GM23338 (cell line): ENCODE results near the gene KRTAP5-3.

Experiments
- CREB1 ChIP-seq: fragments of 250-450 bp; sonication (Bioruptor Pico); IDR thresholded peaks from 2 replicates; pipeline ENCODE4 v1.5.0; 2020; ENCODE audit warnings: low read depth, mild to moderate bottlenecking, moderate library complexity
- CTCF ChIP-seq, 2 experiments: fragments of 200-600 bp in 1 of 2; sonication (generic) in 1 of 2; conservative IDR thresholded peaks; 2 replicates each; pipeline versions ENCODE4 v1.5.1 to v1.6.1; 2016 to 2017; ENCODE audit warnings: antibody characterized with exemption in 2 of 2, low read depth in 2 of 2, mild to moderate bottlenecking in 2 of 2, moderate library complexity in 1 of 2
- ETS1 ChIP-seq: IDR thresholded peaks from 2 replicates; pipeline ENCODE4 v1.6.1; 2016; ENCODE audit warnings: antibody characterized with exemption
- EZH2 ChIP-seq: fragments of 200-600 bp; sonication (generic); IDR thresholded peaks from one replicate; pipeline ENCODE4 v1.8.0; 2017; ENCODE audit warnings: antibody characterized with exemption, mild to moderate bottlenecking, low read depth; ENCODE audit not compliant: unreplicated experiment
- EZH2phosphoT487 ChIP-seq: fragments of 200-600 bp; sonication (generic); IDR thresholded peaks from one replicate; pipeline ENCODE4 v1.8.1; 2018; ENCODE audit warnings: antibody characterized with exemption; ENCODE audit not compliant: unreplicated experiment
- JUNB ChIP-seq: IDR thresholded peaks from one replicate; pipeline ENCODE4 v1.6.1; 2016; ENCODE audit warnings: antibody characterized with exemption; ENCODE audit not compliant: unreplicated experiment
- NANOG ChIP-seq: IDR thresholded peaks from 2 replicates; pipeline ENCODE4 v1.6.1; 2016; ENCODE audit warnings: antibody characterized with exemption, borderline replicate concordance
- POLR2AphosphoS5 ChIP-seq: IDR thresholded peaks from 2 replicates; pipeline ENCODE4 v1.6.1; 2016; ENCODE audit warnings: antibody characterized with exemption, low read depth
- REST ChIP-seq: IDR thresholded peaks from one replicate; pipeline ENCODE4 v1.6.1; 2018; ENCODE audit warnings: antibody characterized with exemption; ENCODE audit not compliant: unreplicated experiment
- STAT1 ChIP-seq: IDR thresholded peaks from one replicate; pipeline ENCODE4 v1.6.1; 2016; ENCODE audit warnings: antibody characterized with exemption; ENCODE audit not compliant: unreplicated experiment
- ZNF331 ChIP-seq: fragments of 250-450 bp; sonication (Bioruptor Pico); IDR thresholded peaks from 2 replicates; pipeline ENCODE4 v1.5.0; 2020; ENCODE audit warnings: low read depth, mild to moderate bottlenecking, moderate library complexity
- TF ChIP-seq, protein P1 (sequence below): fragments of 250-450 bp; sonication (Bioruptor Pico); IDR thresholded peaks from 2 replicates; pipeline ENCODE4 v1.5.0; 2020; ENCODE audit warnings: mild to moderate bottlenecking, moderate library complexity

- TF ChIP-seq ZNF331 (CRISPR knock-in tag) (no peak), CTCF (conservative IDR thresholded peaks at IDR 0.05; ENCODE audit: low read depth in 2 of 2) (no peak), REST (no peak), EZH2 (no peak), POLR2AphosphoS5 (no peak), EZH2phosphoT487 (no peak), CREB1 (CRISPR knock-in tag) (no peak), STAT1 (no peak), ETS1 (no peak), JUNB (no peak), NANOG (no peak)
- TF ChIP-seq, protein P1, sequence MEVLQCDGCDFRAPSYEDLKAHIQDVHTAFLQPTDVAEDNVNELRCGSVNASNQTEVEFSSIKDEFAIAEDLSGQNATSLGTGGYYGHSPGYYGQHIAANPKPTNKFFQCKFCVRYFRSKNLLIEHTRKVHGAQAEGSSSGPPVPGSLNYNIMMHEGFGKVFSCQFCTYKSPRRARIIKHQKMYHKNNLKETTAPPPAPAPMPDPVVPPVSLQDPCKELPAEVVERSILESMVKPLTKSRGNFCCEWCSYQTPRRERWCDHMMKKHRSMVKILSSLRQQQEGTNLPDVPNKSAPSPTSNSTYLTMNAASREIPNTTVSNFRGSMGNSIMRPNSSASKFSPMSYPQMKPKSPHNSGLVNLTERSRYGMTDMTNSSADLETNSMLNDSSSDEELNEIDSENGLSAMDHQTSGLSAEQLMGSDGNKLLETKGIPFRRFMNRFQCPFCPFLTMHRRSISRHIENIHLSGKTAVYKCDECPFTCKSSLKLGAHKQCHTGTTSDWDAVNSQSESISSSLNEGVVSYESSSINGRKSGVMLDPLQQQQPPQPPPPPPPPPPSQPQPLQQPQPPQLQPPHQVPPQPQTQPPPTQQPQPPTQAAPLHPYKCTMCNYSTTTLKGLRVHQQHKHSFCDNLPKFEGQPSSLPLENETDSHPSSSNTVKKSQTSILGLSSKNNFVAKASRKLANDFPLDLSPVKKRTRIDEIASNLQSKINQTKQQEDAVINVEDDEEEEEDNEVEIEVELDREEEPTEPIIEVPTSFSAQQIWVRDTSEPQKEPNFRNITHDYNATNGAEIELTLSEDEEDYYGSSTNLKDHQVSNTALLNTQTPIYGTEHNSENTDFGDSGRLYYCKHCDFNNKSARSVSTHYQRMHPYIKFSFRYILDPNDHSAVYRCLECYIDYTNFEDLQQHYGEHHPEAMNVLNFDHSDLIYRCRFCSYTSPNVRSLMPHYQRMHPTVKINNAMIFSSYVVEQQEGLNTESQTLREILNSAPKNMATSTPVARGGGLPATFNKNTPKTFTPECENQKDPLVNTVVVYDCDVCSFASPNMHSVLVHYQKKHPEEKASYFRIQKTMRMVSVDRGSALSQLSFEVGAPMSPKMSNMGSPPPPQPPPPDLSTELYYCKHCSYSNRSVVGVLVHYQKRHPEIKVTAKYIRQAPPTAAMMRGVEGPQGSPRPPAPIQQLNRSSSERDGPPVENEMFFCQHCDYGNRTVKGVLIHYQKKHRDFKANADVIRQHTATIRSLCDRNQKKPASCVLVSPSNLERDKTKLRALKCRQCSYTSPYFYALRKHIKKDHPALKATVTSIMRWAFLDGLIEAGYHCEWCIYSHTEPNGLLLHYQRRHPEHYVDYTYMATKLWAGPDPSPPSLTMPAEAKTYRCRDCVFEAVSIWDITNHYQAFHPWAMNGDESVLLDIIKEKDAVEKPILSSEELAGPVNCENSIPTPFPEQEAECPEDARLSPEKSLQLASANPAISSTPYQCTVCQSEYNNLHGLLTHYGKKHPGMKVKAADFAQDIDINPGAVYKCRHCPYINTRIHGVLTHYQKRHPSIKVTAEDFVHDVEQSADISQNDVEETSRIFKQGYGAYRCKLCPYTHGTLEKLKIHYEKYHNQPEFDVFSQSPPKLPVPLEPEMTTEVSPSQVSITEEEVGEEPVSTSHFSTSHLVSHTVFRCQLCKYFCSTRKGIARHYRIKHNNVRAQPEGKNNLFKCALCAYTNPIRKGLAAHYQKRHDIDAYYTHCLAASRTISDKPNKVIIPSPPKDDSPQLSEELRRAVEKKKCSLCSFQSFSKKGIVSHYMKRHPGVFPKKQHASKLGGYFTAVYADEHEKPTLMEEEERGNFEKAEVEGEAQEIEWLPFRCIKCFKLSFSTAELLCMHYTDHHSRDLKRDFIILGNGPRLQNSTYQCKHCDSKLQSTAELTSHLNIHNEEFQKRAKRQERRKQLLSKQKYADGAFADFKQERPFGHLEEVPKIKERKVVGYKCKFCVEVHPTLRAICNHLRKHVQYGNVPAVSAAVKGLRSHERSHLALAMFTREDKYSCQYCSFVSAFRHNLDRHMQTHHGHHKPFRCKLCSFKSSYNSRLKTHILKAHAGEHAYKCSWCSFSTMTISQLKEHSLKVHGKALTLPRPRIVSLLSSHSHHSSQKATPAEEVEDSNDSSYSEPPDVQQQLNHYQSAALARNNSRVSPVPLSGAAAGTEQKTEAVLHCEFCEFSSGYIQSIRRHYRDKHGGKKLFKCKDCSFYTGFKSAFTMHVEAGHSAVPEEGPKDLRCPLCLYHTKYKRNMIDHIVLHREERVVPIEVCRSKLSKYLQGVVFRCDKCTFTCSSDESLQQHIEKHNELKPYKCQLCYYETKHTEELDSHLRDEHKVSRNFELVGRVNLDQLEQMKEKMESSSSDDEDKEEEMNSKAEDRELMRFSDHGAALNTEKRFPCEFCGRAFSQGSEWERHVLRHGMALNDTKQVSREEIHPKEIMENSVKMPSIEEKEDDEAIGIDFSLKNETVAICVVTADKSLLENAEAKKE (CRISPR knock-in tag) = no peak
These were observed 11.2 kb upstream of the KRTAP5-3 start for GRCh38 chr11:1619449-1619848.
